Fibroblast of skin of right quadriceps (primary cell): Measurements from ENCODE around the gene DAZAP2.
"Not testable (repeated sequence)": the region's sequence is repeated elsewhere in the genome, so short reads cannot be mapped to it uniquely, and the experiment has no call there.

Experiments
- DNase-seq: peaks from one replicate; pipeline ENCODE4 v3.0.0-alpha.2; 2013

DAZAP2 gene

DNA sequence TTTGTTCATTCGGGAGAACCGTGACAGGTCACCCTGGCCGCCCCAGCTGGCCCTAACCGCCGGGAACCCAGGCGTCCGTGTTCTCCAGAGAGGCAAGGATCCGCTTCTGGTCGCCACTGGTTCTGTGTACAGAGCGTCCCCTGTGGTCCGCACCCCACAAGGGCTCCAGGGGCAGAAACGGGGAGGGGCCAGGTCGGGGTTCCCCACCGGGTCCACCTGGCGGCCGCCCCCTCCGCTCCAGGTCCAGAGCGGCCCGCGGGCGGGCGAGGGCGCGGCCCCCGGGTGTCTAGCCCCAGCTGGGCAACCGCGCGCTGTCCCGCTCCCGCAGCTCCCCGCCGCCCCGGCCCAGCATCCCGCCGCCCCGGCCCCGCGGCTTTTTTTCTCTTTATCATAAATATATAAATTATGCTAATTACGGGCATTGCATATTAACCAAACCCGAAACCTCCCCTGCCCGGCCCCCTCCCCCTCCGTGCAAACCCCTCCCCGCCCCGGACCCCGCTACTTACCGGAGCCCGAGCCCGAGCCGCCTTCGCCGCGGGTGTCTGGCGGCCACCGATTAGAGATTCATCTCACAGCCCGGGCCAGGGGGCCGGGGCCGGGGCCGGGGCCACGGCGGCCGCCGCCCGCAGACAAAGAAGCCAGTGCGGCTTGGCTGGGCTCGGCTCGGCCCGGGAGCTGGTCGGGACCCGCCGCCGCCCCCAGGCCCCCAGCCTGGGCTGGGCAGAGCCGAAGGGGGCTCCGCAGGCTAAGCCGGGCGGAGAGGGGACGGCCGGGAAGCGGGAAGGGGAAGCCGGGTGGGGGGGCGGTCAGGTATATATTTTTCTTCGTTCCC lies 21.3 kb upstream of the DAZAP2 start:
- peak; percentile 15 for DNase-seq

- peak; percentile 87 for DNase-seq
Measured at GRCh38 chr12:51217968-51218606, 20.5 kb upstream of the DAZAP2 start, which contains the start of gene POU6F1. TSS of gene POU6F1 (minus strand) at chr12:51218062. CDS start at chr12:51206836, 11,226 bp downstream.

- DNase-seq, result no peak
Measured at GRCh38 chr12:51218607-51219161, 19.9 kb upstream of the DAZAP2 start.

GRCh38 chr12:51219322-51219721 lies 19.3 kb upstream of the DAZAP2 start:
- DNase-seq, result no peak

DNA sequence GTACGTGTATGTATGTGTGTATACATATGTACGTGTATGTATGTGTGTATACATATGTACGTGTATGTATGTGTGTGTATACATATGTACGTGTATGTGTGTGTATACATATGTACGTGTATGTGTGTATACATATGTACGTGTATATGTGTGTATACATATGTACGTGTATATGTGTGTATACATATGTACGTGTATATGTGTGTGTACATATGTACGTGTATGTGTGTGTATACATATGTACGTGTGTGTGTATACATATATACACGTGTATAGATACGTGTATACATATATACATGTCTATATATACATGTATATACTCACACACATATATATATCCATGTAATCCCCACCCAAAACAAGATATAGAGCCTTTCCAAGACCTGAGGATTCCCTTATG lies 18.8 kb upstream of the DAZAP2 start:
- not testable (repeated sequence) for DNase-seq

- DNase-seq, result no peak
Measured at GRCh38 chr12:51222461-51222860, 16.2 kb upstream of the DAZAP2 start.

GRCh38 chr12:51224625-51225024 lies 14.0 kb upstream of the DAZAP2 start:
- no peak for DNase-seq

DNA sequence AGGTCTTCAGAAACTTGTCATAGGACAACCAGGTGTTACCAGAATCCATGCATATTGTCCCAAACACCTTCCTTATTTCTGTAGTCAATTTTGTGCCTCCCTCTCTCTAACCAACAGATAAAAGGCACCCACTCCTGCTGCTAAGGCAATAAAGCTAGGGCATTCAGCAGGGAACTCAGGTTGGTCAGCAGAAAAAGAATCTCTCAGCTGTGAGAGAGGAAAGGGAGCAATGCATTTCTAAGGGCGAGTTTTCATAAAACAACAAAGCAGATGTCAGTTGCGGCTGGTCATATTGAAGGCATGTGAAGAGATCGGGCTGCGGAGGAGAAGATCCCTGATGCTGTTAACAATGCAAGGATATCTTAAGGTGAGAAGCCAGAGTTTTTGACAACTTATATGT lies 13.4 kb upstream of the DAZAP2 start:
- no peak for DNase-seq

GRCh38 chr12:51225771-51226170 lies 12.9 kb upstream of the DAZAP2 start:
- DNase-seq, result no peak

- not testable (repeated sequence) for DNase-seq
Measured at GRCh38 chr12:51227112-51227511, 11.5 kb upstream of the DAZAP2 start.

GRCh38 chr12:51227962-51228361 lies 10.7 kb upstream of the DAZAP2 start:
- DNase-seq, result no peak

- no peak for DNase-seq
Measured at GRCh38 chr12:51229116-51229809, 9.4 kb upstream of the DAZAP2 start.

DNA sequence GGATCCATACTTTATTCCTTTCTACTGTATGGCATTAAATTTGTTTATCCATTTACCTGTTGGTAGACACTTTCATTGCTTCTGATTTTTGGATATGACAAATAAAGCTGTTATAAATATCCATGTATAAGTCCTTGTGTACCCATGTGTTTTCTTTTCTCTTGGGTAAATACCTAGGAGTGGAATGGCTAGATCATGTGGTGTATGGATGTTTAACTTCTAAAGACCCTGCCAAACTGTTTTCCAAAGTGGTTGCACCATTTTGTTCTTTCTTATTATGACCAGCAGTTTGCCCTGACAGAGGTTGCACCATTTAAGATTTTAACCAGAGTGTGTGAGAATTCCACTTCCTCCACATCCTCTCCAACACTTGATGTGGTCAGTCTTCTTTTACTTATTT lies 6.0 kb upstream of the DAZAP2 start:
- DNase-seq, result no peak

- DNase-seq, result no peak
Measured at GRCh38 chr12:51234530-51234929, 4.1 kb upstream of the DAZAP2 start.

GRCh38 chr12:51238037-51238509 lies 553 bp upstream of the DAZAP2 start:
- no peak for DNase-seq

DNA sequence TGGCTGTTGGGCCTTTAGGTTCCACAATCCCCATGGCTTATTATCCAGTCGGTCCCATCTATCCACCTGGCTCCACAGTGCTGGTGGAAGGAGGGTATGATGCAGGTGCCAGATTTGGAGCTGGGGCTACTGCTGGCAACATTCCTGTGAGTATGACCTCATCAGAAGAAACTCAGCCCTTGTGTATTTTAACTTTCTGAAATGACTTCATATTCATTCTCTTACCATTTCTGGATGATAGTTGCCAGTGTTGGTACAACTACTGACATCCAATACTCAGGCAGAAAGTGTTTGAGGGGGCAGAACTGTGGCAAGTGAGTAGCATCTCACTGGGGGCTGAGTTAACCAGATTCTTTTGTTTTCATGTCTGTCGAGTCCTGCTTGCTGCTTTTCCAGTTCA lies 2.3 kb downstream of the DAZAP2 start:
- peak; percentile 21 for DNase-seq

DNA sequence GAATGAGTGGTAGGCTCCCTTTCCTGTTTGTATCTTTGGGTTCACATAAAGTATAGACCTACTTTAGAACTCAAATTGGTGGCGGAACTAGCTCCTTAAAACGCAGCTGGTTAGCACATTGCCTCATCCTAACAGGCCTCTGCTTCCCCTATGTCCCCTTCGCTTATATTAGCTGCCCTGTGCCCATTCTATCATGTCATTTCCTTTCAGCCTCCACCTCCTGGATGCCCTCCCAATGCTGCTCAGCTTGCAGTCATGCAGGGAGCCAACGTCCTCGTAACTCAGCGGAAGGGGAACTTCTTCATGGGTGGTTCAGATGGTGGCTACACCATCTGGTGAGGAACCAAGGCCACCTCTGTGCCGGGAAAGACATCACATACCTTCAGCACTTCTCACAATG lies 3.5 kb downstream of the DAZAP2 start:
- no peak for DNase-seq

- no peak for DNase-seq
Measured at GRCh38 chr12:51242876-51243275, 4.2 kb downstream of the DAZAP2 start.

DNA sequence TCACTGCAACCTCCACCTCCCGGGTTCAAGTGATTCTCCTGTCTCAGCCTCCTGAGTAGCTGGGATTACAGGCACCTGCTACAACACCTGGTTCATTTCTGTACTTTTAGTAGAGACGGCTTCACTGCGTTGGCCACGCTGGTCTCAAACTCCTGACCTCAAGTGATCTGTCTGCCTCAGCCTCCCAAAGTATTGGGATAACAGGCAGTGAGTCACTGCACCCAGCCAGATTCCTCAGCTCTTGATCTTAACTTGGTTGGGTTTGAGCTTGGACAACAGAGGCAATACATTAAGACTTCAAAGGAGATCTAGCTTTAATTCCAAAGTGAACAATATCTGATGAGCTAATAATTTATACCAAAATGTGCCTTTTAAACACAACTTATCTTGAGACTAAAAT lies 5.6 kb downstream of the DAZAP2 start:
- DNase-seq, result peak; percentile 7

GRCh38 chr12:51245476-51246253 lies 7.0 kb downstream of the DAZAP2 start:
- no peak for DNase-seq

- peak; percentile 67 for DNase-seq
Measured at GRCh38 chr12:51246254-51246853, 7.7 kb downstream of the DAZAP2 start.
